Fibroblast of skin of scalp (primary cell): ENCODE data around the gene RBMS1.

Source experiments
- DNase-seq: peaks from one replicate; pipeline ENCODE4 v3.0.0-alpha.2; 2013

Gene RBMS1

DNA sequence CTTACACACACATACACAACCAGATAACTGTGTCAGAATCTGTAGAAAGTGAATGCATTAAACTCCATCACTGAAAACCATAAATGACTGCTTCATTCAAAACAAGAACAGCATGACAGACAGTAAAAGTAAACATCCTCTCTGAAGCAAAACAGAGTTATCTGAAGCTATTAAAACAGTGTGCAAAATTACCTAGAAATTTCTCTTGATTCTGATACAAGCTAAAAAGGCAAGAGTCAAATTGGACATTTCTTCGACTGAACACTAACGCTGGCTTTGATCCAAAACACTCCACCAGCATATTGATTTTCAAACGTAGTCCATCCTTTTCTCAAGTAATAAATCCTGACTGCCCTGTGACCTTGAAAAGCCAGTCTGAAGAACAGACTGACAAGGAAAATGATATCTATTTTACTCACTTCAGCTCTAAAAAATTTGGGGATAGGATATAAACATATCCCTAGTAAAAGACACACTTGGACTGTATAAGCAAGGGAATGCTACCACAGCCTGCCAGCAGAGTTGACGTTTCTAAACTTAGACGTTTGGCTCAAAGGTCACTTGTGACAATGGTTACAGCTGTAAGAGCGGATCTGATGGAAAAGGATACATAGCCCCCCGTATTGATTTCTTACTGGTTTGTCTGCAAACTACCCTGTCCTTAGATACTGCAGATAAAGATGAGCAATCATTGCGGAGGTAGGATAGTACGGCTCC, 164.6 kb downstream of the RBMS1 start:
- DNase-seq, result no peak

DNA sequence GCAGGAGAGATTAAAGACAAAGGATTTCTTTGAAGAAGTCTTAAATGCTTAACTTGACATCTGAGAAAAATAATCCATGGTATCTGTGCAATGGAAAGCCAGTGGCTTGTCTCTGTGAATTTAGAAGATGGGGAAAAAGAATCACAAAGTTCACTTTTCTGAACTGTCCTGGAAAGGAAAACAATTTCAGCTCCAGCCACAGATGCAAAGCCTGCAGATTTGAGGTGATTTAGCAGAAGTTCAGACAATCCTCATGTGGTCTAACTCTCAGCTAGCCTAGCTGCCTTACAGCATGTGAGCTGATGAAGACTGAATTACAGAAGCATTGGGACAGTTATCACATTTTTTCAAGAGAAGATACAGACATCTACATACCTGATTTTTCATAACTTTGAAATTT, 166.8 kb downstream of the RBMS1 start:
- DNase-seq, result no peak

DNA sequence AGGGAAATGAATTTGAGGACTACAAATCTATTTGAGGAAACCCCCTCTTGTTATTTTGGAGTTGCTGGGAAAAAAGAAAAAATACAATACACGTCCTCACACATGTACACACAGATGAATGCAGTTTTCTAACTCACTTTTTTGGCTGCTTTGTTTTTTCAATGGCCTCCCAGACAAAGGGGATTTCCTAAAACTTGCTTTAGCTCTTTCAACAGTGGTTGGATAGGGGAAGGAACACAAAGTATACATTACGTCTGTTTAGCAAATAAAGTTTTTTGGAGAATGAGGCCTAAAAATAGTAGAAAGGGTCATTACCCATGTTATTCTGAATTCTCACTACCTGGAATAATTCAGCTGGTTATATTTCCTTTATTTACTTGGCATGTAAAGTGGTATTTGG, 168.2 kb downstream of the RBMS1 start:
- no peak for DNase-seq

DNA sequence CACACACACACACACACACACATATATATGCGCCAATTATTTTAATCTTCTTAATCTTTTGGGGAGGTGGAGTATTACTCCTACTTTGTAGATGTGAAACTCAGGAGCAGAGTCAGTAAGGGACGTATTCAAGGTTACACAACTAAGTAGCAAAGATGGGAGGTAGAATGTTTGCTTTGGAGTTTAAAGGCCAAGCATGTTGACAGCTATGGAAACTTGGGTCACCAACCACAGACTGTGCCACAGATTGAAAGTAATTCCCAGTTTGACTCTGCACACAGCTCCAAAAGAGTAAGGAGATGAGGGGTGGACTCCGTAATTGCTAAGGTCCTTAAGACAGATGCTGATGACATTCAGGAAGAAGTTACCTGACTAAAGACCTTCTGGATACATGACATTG, 168.7 kb downstream of the RBMS1 start:
- DNase-seq, result no peak

DNA sequence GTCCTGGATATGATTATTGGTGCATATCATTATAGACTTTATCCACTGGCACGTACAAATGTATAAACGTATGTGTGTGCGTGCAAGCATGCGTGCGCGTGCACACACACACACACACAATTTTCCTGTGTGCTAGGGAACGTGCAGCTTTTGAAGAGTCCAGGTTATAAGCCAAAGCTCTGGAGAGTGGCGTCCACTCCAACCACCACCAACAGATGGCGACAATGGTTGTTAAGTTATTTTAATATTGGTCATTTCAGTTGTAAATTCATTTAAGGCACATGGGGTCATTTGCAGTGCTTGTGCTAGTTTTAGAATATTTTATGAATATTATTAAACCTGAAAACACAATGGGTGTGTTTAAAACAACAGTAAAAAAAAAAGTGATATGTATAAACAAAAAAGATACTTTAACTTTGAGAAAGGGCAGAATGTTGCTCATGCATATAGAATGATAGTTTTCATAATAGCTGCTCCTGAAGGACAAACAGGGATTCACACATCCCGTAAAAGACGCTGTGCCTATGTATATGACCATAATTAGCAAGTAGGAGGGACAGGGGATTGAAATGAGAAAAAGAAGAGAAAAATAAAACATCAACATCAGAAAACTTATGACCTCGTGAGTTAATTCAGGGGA, 169.3 kb downstream of the RBMS1 start:
- DNase-seq, result peak; percentile 57

DNA sequence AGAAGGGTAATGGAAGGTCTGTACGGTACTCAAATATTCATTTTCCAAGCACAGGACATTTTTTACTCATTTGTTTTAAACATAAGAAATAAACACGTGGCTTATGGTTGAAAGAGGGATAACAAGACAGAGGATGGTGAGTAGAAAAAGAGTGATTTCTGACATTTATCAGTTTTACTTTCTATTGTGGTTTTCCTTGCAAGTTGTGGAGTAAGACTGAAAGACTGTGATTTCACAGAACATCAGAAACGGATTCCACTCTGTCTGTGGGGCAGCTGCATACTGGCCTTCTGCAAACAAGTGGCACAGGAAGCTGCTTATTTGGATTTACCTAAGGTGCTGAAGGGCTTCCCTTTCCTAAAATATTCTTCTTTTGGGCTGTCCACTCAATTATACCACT, 171.3 kb downstream of the RBMS1 start:
- no peak for DNase-seq

DNA sequence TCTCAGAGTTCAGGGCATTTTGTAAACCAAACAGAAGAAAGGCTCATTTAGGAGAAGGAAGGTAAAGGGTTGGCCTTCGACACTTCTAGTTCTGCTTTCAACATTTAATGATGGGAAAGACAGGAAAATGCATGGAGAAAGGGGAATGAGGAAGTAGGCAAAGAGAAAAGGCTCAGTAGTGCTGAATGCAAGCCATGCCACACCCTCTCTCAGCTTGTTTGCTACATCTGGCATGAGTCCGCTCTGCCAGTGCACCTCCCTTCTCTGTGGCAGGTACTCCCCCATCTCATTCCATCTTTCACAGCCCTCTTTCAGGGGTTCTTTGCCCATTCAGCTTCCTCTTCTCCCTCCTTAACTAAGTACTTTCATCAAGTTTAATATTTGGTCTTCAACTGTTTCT, 172.6 kb downstream of the RBMS1 start:
- DNase-seq, result no peak

DNA sequence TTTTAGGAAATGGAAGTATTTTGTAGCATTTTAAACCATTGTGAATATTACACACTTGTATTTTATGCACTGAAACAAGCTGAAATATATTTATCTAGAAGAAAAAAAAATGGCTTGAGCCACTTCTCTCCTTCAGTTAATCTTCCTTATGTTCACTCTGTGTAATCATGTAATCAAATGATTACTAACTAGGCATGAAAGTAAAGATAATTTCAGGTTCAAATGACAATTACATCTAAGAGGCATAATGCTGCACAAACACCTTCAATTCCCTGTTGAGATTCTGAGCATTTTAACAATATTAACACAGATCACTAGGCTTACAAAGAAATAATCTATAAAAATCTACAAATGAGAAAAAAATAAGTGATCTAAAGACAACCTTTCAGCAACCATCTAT, 173.9 kb downstream of the RBMS1 start:
- DNase-seq, result no peak

DNA sequence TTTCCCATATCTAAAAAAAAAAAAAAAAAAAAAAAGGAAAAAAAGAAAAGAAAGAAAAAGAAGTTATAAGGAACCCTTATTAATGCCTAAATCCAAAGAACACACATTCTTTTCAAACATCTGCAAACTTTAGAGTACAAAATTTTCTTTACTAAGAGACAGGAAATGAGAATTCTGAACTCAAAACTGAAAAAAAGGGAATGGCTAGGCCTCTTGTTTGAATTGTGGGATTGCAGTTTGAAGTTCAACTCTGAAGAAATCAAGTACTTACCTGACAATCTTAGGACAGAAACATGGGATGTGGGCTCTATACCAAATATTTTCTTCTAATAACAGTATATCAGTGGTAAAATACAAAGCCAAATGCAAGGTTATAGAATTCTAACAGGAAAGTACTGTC, 175.4 kb downstream of the RBMS1 start:
- DNase-seq, result no peak

DNA sequence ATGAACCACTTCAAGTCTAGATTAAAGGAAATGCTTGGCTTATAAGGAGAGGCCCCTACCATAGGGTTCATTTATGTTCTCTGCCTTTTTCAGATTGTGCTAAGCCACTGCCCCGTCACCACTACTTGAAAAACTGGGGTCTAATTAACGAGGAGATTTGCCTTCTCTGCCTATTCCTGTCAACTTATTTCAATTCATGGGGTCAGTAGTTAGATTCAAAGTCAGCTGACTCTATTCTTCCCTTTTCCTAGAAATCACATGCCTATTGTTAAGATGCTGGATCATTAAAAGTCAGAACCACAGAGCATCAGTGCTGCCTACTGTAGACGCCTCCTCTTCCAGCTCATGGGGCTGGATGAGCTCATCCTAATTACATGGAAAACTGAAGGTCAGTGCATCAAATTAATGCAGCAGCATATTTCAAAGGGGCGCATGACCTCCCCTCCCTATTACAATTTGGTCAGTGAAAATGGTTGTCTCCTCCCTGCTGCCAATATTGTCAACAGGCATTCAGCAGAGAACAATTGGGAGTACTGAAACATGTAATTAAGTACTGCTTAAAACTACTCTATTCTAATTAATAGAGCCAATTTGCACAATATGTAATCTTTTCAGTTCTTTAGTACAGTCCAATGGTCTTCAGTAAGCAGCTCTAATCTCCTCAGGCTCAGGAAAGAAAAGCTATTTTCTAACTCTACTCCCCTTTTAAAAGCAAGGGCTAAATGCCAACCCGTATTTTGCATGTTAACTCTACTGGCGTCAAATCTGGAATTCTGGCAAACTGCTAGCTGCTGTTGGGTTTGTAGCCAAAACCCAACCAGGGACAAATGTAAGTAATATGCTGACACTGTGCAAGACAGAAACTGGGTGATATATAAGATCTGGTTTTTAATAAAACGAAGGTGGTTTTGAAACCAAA, 176.2 kb downstream of the RBMS1 start:
- DNase-seq, result peak; percentile 53

DNA sequence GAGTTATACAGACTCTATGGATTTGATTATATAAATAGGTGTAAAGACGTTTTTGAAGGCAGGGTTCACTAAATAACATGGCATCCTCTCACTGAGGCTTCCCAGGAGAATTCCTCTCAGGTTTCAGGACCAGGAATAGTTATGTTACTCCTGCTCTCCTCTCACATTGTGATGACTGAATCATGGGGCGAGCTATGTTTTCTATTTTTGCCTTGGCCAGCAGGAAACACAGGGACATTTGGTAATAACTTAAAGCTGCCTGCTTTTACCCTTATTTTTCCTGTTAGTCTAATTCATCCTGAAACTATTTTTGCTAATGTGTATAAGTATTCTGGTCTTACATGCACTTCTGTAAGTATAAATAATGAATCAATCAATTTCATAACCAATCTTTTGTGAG, 178.3 kb downstream of the RBMS1 start:
- peak; percentile 66 for DNase-seq

DNA sequence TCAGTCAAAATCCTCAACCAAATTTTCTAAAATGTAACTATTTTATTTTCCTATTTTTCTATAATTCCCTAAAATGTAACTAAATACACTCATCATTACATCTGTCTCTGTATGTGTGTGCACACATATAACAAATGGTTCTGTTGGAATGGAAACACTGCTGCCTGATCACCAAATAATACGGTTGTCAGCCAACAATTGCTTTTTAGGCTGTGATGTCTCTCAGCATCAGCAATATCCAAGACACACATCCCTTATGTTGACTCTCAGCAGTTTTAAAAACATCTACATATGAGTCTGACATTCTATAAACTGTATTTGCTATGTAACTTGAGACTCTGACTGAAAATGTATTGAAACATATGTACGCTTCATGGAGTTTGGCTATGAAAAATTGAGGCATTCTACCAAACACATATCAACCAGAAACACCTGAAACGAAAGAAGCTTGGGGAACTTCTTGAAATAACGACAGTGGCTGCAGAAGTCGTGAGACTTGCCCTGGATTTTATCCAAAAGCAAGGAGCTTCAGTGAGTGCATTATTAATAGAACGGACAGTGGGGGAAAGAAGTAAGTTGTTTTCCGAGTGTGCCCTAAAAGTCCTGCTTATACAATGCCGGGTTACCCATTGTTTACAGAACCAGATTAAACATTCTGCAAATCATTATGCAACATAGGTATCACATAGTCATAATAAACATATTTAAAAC, 183.3 kb downstream of the RBMS1 start:
- no peak for DNase-seq

DNA sequence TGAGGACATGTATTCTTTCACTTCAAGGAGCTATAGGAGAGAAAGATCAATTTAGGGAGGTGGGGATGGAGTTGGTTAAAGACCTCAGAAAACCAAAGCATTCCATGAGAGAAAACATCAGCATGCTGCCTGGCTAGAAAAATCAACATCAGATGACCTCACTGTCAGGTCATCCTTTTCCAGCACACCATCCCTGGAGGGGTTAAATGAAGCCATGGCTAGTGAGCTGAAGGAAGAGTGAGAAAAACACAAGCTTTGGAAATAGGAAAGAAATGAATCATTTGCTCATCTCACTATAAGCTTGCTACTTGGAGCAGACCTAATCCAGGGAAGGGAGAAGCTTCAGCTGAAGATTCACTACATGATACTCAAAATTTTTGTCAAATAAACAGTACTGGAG, 184.0 kb downstream of the RBMS1 start:
- DNase-seq, result peak; percentile 71

DNA sequence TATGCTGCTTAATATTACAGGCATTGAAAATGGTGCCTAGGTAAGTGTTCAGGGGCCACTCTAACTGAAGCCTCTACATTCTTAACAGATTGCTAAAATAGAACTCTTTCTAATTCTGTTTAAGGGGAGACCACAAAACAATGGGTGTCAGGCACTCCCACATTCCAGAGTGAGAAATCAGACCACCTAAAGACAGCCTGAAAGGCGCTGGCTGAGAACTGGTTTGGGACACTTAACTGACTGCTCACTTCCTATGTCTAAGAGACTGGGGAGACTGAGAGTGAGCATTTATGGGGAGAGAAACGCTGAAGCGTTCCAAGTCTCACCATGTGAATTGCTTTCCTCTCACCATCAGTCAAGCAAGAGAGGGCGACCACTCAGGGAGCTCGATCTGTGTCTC, 184.7 kb downstream of the RBMS1 start:
- peak; percentile 86 for DNase-seq

DNA sequence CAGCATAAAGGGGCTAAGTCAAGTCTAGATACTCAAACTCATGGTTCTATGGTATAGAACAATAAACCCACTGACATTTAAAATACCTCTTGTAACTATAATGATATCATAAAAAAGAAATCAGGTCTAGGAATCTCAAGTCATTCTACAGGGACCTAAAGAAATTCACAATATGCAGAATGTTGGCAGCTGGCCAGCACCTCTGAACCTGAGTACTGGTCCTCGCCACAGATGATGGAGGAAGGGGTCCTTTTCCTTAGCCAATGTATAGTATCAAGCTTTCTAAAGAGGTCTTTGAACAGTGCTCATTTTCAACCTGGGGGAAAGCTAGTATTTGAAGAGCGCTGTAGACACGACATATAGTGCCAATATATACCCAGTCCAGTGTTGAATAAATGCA, 185.1 kb downstream of the RBMS1 start:
- DNase-seq, result peak; percentile 31

DNA sequence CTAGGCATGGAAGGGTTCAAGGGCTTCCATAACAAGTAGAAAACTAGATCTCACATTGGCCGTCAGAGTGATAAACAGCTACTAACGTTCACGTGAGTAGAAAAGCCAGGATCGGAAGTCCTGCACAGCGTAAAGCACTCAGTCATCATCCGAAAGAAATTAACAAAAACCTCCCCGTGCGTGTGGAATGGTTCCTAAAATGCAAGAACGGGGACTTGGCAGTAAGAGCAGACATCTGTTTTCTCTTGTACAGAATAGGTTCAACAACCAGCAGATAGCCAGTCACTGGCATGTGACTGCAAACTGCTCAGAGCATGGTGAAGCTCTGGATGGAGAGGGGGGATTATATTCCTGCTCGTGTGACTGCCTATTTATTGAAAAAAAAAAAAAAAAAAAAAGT, 186.6 kb downstream of the RBMS1 start:
- DNase-seq, result peak; percentile 87

DNA sequence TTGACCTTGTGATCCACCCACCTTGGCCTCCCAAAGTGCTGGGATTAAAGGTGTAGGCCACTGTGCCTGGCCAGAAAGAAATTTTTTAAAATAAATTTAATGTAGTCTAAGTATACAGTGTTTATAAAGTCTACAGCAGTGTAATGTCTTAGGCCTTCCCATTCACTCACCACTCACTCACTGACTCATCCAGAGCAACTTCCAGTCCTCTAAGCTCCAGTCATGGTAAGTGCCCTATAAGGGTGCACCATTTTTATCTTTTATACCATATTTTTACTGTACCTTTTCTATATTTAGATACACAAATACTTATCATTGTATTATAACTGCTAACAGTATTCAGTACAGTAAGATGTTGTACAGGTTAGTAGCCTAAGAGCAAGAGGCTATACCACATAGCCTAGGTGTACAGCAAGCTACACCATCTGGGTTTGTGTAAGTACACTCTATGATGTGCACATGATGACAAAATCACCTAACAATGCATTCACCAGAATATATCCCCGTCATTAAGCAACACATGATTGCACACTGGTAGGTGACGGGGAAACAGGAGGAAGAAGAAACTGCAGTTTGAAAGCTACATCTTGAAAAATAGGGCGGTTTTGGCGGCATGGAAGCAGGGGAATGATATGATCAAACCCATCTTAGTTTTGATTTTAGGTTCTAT, 188.4 kb downstream of the RBMS1 start:
- DNase-seq, result peak; percentile 26

DNA sequence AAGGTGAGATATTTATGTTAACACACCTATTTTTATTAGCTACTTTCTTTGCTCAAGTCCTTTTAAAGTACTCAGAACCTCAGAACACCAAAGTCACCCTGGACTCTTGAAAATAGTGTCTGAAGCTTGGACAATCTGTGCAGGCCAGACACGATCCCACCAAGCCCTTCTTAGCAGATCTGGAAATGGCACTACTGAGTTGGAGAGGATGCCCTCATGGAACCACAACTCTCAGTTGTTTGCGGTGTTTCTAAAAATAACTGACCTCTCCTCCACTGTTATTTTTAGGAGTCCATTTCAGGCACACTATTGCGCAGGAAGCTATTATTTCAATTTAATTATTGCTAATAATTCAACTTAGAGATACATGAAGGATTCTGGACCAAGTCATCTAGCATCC, 190.1 kb downstream of the RBMS1 start:
- DNase-seq, result no peak

DNA sequence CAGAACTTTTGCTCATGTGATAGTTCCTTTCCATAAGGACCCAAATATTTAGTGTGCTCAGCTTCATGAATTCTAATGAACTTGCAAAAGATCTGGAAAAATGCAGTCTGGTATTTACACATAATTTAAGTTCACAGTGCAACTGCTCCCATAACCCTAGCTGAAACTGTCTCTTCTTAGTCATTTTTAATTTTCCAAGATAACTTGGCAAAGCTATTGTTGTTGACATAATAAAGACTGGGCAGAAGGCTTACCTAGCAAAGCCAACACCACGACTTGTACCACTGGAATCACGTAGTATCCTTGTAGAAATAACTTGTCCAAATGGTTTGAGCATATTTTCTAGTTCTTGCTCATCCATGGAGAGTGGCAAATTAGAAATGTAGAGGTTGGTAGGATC, 190.5 kb downstream of the RBMS1 start:
- DNase-seq, result no peak

DNA sequence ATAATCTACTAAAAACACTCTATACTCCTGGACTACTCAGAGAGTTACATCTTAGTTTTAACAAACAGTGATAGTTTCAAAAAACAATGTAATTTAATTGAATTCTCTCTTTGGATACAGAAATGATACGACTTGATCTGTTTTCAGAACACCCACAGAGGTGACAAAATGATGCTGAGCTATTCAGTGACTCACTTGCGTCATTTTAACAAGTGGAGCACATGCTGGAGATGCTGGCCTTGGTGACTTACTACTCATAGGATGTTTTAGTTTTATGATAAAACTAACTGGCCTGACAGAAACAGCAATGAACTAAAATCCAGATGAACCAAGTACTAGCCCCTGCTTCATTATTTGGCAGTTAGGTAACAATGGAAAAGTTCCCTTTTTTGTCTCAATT, 192.2 kb downstream of the RBMS1 start:
- peak; percentile 25 for DNase-seq

DNA sequence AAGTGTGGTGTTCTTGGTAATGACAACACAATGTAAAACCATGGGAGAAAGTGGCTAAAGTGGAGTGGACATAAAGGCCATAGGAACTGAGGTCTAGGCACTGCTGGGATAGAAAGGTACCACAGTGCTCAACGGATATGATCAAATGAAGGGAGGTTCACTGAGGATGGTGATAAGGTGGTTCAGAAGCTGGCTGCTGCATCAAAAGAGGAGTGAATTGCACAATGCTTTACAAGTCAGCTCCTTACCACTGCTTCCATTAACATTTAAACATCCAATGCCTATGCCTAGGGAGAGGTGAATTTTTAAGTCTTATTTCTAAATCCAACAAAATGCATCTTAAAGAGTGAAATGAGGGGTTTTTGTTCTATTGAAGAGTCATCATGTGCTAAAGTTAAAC, 193.4 kb downstream of the RBMS1 start:
- no peak for DNase-seq

DNA sequence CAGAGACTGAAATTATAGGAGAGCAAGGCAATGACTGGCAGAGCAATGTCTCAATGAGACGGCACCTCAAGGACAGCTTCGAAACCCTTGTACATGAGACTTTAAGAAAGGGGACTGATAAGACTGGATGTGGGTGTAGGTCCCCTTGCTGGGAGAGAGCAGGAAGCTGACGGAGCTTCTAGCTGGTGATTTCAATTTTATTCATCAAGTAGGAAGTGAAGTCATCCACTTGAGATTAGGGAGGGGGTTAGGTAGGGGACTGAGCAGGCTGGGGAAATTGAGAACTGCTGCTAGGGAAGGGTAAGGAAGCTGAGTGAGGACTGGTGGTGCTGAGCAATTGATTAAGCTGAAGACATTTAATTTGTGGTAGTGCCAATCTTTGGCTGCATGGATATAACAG, 194.1 kb downstream of the RBMS1 start:
- peak; percentile 36 for DNase-seq
